IMR-90 (cell line): ENCODE results near the gene CSKMT. TPM values are rescaled to one million over a fixed set of nuclear protein-coding genes. Genes with fewer than 3 reads are reported as not detected.

Source experiments
- ATAC-seq: fragments of 200-7000 bp; cut with Tn5 transposase; 2 replicates; pipeline ENCODE4 v1.9.1; 2020; ENCODE audit warnings: low read depth, mild to moderate bottlenecking, moderate library complexity
- BruUV-seq: library from RNA; stranded (reverse); fragments of 400-500 nt; replicated peaks from 2 replicates; lab custom pipeline; 2021; lab: Mats Ljungman, UMichigan
- CTCF ChIA-PET: fragments of 300-600 bp; formaldehyde crosslinking; extraction: SDS; loops from one replicate; lab custom pipeline; 2021; ENCODE audit warnings: antibody characterized with exemption; lab: Yijun Ruan, JAX
- POLR2A ChIA-PET: fragments of 300-600 bp; sonication (Branson Sonifier 250); formaldehyde crosslinking; loops from one replicate; lab custom pipeline; 2022; ENCODE audit warnings: antibody characterized with exemption; ENCODE audit not compliant: unreplicated experiment; lab: Charles Lee
- DNase-seq: peaks from one replicate; pipeline ENCODE4 v3.0.0; 2013
- H2AFZ ChIP-seq: replicated peaks from 2 replicates; pipeline ENCODE3; 2013; ENCODE audit warnings: low read length, mild to moderate bottlenecking; ENCODE audit not compliant: poor library complexity
- H2AK5ac ChIP-seq: 2 replicates; pipeline ENCODE4 v1.6.1; 2013; ENCODE audit warnings: low read depth, low read length, inconsistent platforms
- H2AK9ac ChIP-seq: replicated peaks from 2 replicates; pipeline ENCODE3; 2013; ENCODE audit warnings: mild to moderate bottlenecking, low read depth, low read length, moderate library complexity; ENCODE audit not compliant: poor library complexity
- H2BK120ac ChIP-seq: 2 replicates; pipeline ENCODE4 v1.6.1; 2013; ENCODE audit warnings: low read depth, low read length, inconsistent platforms
- H2BK15ac ChIP-seq: 3 replicates; pipeline ENCODE4 v1.6.1; 2013; ENCODE audit warnings: low read depth, low read length, inconsistent platforms
- H2BK20ac ChIP-seq: 2 replicates; pipeline ENCODE4 v1.6.1; 2013; ENCODE audit warnings: low read depth, mild to moderate bottlenecking, inconsistent platforms, low read length, moderate library complexity
- H2BK5ac ChIP-seq: 2 replicates; pipeline ENCODE4 v1.6.1; 2013; ENCODE audit warnings: mild to moderate bottlenecking, low read depth, low read length, inconsistent platforms; ENCODE audit not compliant: poor library complexity, severe bottlenecking
- H3K14ac ChIP-seq: replicated peaks from 2 replicates; pipeline ENCODE4 v1.6.1; 2013; ENCODE audit warnings: low read depth, low read length, inconsistent platforms
- H3K18ac ChIP-seq: 2 replicates; pipeline ENCODE4 v1.6.1; 2013; ENCODE audit warnings: low read depth, low read length, control low read depth
- H3K23ac ChIP-seq: 2 replicates; pipeline ENCODE4 v1.6.1; 2013; ENCODE audit warnings: low read depth, low read length, inconsistent platforms
- H3K27ac ChIP-seq: 2 replicates; pipeline ENCODE4 v1.5.1; 2013; ENCODE audit warnings: mild to moderate bottlenecking, control low read depth, low read length; ENCODE audit not compliant: insufficient read depth
- H3K27me3 ChIP-seq: 2 replicates; pipeline ENCODE4 v1.6.1; 2013; ENCODE audit warnings: low read length; ENCODE audit not compliant: control insufficient read depth, insufficient read depth
- H3K36me3 ChIP-seq: 2 replicates; pipeline ENCODE4 v1.6.1; 2013; ENCODE audit warnings: low read length, mixed read lengths; ENCODE audit not compliant: control insufficient read depth, insufficient read depth
- H3K4ac ChIP-seq: 2 replicates; pipeline ENCODE4 v1.6.1; 2013; ENCODE audit warnings: low read depth, low read length, inconsistent platforms
- H3K4me1 ChIP-seq: 2 replicates; pipeline ENCODE4 v1.6.1; 2013; ENCODE audit warnings: low read length, mixed read lengths; ENCODE audit not compliant: control insufficient read depth, insufficient read depth
- H3K4me2 ChIP-seq: 2 replicates; pipeline ENCODE4 v1.6.1; 2013; ENCODE audit warnings: low read depth, mild to moderate bottlenecking, control low read depth, low read length, moderate library complexity
- H3K4me3 ChIP-seq: 2 replicates; pipeline ENCODE4 v1.5.1; 2013; ENCODE audit warnings: low read depth, mild to moderate bottlenecking, control low read depth, low read length, moderate library complexity; ENCODE audit not compliant: insufficient read depth
- H3K56ac ChIP-seq: 2 replicates; pipeline ENCODE4 v1.6.1; 2013; ENCODE audit warnings: low read length, inconsistent platforms; ENCODE audit not compliant: insufficient read depth; ENCODE audit errors: extremely low read depth
- H3K79me1 ChIP-seq, 2 experiments: 2 replicates each; pipeline ENCODE4 v1.6.1; 2013; ENCODE audit warnings: low read length in 2 of 2, inconsistent platforms in 1 of 2, low read depth in 1 of 2
- H3K9ac ChIP-seq: 2 replicates; pipeline ENCODE4 v1.6.1; 2013; ENCODE audit warnings: low read depth, low read length, control low read depth
- H3K9me1 ChIP-seq: 2 replicates; pipeline ENCODE4 v1.6.1; 2013; ENCODE audit warnings: low read length, inconsistent platforms; ENCODE audit not compliant: insufficient read depth
- H3K9me3 ChIP-seq: 2 replicates; pipeline ENCODE4 v1.6.1; 2013; ENCODE audit warnings: low read length; ENCODE audit not compliant: control insufficient read depth, insufficient read depth
- H4K20me1 ChIP-seq: 2 replicates; pipeline ENCODE4 v1.6.1; 2013; ENCODE audit warnings: low read length, inconsistent platforms; ENCODE audit not compliant: insufficient read depth
- H4K5ac ChIP-seq: 2 replicates; pipeline ENCODE4 v1.6.1; 2013; ENCODE audit warnings: mild to moderate bottlenecking, low read depth, low read length, control low read depth
- H4K8ac ChIP-seq, 2 experiments: 2 replicates each; pipeline ENCODE4 v1.6.1; 2013; ENCODE audit warnings: low read depth in 2 of 2, low read length in 2 of 2, control low read depth in 1 of 2, inconsistent platforms in 1 of 2
- H4K91ac ChIP-seq: 2 replicates; pipeline ENCODE4 v1.6.1; 2013; ENCODE audit warnings: low read depth, low read length, inconsistent platforms; ENCODE audit not compliant: insufficient read depth
- NFE2L2 ChIP-seq: fragments of 150-350 bp; IDR thresholded peaks from 2 replicates; pipeline ENCODE4 v1.6.1; 2016; ENCODE audit warnings: low read depth, mild to moderate bottlenecking, low read length
- WGBS, 2 experiments: methylation state at CpG; one replicate each; pipeline versions ENCODE4 v1.1.5 to v1.1.7; 2013; ENCODE audit warnings: missing lambda C conversion rate in 2 of 2; ENCODE audit not compliant: insufficient read length in 1 of 2; ENCODE audit errors: extremely low coverage in 2 of 2; 5-methylcytosine and 5-hydroxymethylcytosine counted together
- dilution Hi-C: fragments of 300-500 bp; cut with HindIII; formaldehyde crosslinking; loops from one replicate; pipeline ENCODE4 v1.14.3; 2018; ENCODE audit warnings: low sequenced_read_pairs; ENCODE audit not compliant: unreplicated experiment
- in situ Hi-C: fragments of 300-500 bp; cut with MboI; formaldehyde crosslinking; loops from 3 replicates; pipeline ENCODE4 v1.14.3; 2019; ENCODE audit warnings: low sequenced_read_pairs, inconsistent platforms, mixed read lengths
- intact Hi-C: fragments of 100-400 bp; cut with micrococcal nuclease; formaldehyde crosslinking; loops from 2 replicates; pipeline ENCODE4 v1.10.0; 2022
- polyA plus RNA-seq, 3 experiments: library from polyadenylated mRNA; depleted of rRNA; stranded (reverse); fragments of >200 nt; gene quantifications; 2 replicates each; pipeline ENCODE4 v1.2.3, GENCODE V29; 2012; ENCODE audit warnings: low replicate concordance in 1 of 3
- total RNA-seq: library from RNA; depleted of rRNA; stranded (reverse); fragments of >200 nt; gene quantifications from 2 replicates; pipeline ENCODE4 v1.2.3, GENCODE V29; 2012

CSKMT gene
- total and polyA plus RNA-seq, 2 of the 4 experiments (the other 2 are of a cell fraction): 5.3 to 7.9 TPM

- no CpG with 5 or more reads among the region's 8 CpGs for WGBS, 2 experiments
- no peak overlapping the region for H4K5ac ChIP-seq
- POLR2A ChIA-PET: no interaction called here
- H3K27me3 ChIP-seq: no peaks in the 10 kb centered on the region
- intact Hi-C loops (no loop called here), in situ Hi-C loops (no loop called here), dilution Hi-C loops (no loop called here)
- H2BK20ac ChIP-seq: no peak overlapping the region
- H3K56ac ChIP-seq: no peak overlapping the region
- no peak overlapping the region for H2BK15ac ChIP-seq
- CTCF ChIA-PET: interaction anchor here (1.1 kb wide), 1 partner anchor 21 kb away, joined by 3 read pairs; no protein-coding TSS in a partner anchor
- H4K91ac ChIP-seq: no peak overlapping the region
- H3K9me3 ChIP-seq: no peaks in the 10 kb centered on the region
- no peak for TF ChIP-seq NFE2L2
- H3K18ac ChIP-seq: no peak overlapping the region
- DNase-seq (no peak), ATAC-seq (no peak)
- H3K9ac ChIP-seq: no peak overlapping the region
- no TSS peak for BruUV-seq
- H3K4me3 ChIP-seq: no peak overlapping the region
- no peak overlapping the region for H4K8ac ChIP-seq
- no peak overlapping the region for H2BK120ac ChIP-seq
- H3K14ac ChIP-seq: no peak overlapping the region
- no peak overlapping the region for H2AFZ ChIP-seq
- H2AK5ac ChIP-seq: no peak overlapping the region
- H2BK5ac ChIP-seq: no peak overlapping the region
- no peak overlapping the region for H3K4ac ChIP-seq
- peaks cover 23% of the 10 kb centered on the region; the same call in 1 of the 2 replicates for H4K20me1 ChIP-seq
- H2AK9ac ChIP-seq: no peak overlapping the region
- no peak overlapping the region for H3K27ac ChIP-seq
- no peak overlapping the region for H3K23ac ChIP-seq
- peaks cover 6% of the 10 kb centered on the region; the same call in 1 of the 2 replicates for H3K4me1 ChIP-seq
- H3K36me3 ChIP-seq: peaks cover 36% of the 10 kb centered on the region
- peaks cover 9% of the 10 kb centered on the region; the same call in 1 of the 2 replicates for H3K9me1 ChIP-seq
- H3K4me2 ChIP-seq: no peak overlapping the region
- peaks cover 5 to 49% of the 10 kb centered on the region in 2 experiments; a peak in 3 of 4 replicates for H3K79me1 ChIP-seq
Observed at GRCh38 chr11:62644220-62644619, 20.9 kb upstream of the CSKMT start.
